ENCODE measurements around the gene COL4A6. TPM values are rescaled to one million over a fixed set of nuclear protein-coding genes. Genes with fewer than 3 reads are reported as not detected.

COL4A6 gene
- polyA plus RNA-seq, 1 donor from 2014 or later, result 1.6 TPM

DNA sequence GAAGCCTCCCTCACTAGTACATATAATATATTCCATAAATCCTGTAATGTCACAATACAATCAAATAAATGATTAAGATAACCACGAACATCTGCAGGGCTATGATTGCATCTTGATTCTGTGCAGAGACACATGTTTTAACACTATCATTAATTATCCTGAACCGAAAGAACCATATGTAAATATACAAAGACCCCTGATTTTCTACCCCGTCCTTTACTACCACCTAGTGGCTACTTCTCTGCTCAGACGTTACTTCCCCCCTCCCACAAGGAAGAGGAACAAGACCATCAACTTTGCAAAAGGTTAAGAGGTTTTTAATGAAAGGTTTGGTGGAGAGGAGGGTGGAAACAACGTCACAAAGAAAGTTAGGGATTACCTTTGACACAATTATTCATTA is 134.0 kb downstream of the COL4A6 start:
- Histone ChIP-seq H2AFZ (ENCODE audit: low read depth, low read length) (no peak overlapping the region), H3K4me2 (ENCODE audit: low read length) (no peak overlapping the region), H3K4me3 (ENCODE audit: low read length) (no peak overlapping the region), H3K79me2 (replicated peaks; ENCODE audit: insufficient read depth, low read length) (no peaks in the 10 kb centered on the region), H3K9me2 (ENCODE audit: insufficient read depth, low read length) (no peaks in the 10 kb centered on the region), H3K27me3 (ENCODE audit: insufficient read depth, low read depth, low read length) (no peaks in the 10 kb centered on the region), H3F3A (ENCODE audit: insufficient read depth, low read length, poor library complexity, severe bottlenecking) (no peaks in the 10 kb centered on the region), H4K20me1 (ENCODE audit: insufficient read depth) (no peaks in the 10 kb centered on the region), H3K27ac (ENCODE audit: low read length) (no peak overlapping the region), H3K36me3 (ENCODE audit: insufficient read depth, low read length) (no peaks in the 10 kb centered on the region), H3K9ac (ENCODE audit: low read length) (no peak overlapping the region), H3K9me3 (ENCODE audit: low read length) (no peaks in the 10 kb centered on the region)
- TF ChIP-seq SMC3 (conservative IDR thresholded peaks at IDR 0.05; ENCODE audit: poor library complexity), result no peak
- TF ChIP-seq POLR2AphosphoS5 (IDR thresholded peaks at IDR 0.05), result no peak
- TF ChIP-seq, protein P1, sequence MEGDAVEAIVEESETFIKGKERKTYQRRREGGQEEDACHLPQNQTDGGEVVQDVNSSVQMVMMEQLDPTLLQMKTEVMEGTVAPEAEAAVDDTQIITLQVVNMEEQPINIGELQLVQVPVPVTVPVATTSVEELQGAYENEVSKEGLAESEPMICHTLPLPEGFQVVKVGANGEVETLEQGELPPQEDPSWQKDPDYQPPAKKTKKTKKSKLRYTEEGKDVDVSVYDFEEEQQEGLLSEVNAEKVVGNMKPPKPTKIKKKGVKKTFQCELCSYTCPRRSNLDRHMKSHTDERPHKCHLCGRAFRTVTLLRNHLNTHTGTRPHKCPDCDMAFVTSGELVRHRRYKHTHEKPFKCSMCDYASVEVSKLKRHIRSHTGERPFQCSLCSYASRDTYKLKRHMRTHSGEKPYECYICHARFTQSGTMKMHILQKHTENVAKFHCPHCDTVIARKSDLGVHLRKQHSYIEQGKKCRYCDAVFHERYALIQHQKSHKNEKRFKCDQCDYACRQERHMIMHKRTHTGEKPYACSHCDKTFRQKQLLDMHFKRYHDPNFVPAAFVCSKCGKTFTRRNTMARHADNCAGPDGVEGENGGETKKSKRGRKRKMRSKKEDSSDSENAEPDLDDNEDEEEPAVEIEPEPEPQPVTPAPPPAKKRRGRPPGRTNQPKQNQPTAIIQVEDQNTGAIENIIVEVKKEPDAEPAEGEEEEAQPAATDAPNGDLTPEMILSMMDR (IDR thresholded peaks at IDR 0.05; ENCODE audit: poor library complexity, severe bottlenecking), result peak; percentile 10

DNA sequence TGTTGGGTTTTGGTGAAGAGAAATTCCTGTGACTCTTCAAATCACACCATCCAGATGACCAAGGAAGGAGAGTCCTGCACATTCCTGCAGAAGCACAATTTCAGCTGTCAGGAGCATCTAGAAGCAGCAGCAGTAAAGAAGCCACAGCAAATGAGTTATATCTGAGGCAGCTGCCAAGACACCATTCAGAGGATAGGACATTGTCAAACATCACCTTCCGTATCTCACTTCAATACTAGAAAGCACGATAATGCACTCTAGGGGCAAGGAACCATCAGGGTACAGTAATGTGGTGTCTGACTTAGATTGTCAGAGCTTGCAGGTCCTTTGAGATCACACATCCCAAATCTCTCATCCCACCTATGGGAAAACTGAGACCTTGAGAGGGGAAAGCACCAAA is 134.5 kb downstream of the COL4A6 start:
- no peak overlapping the region for H3K9ac ChIP-seq (ENCODE audit: low read length)
- no peaks in the 10 kb centered on the region for H3F3A ChIP-seq (ENCODE audit: insufficient read depth, low read length, poor library complexity, severe bottlenecking)
- no peak overlapping the region for H3K27ac ChIP-seq (ENCODE audit: low read length)
- no peak overlapping the region for H3K4me3 ChIP-seq (ENCODE audit: low read length)
- H2AFZ ChIP-seq (ENCODE audit: low read depth, low read length), result no peak overlapping the region
- H3K9me2 ChIP-seq (ENCODE audit: insufficient read depth, low read length), result no peaks in the 10 kb centered on the region
- H4K20me1 ChIP-seq (ENCODE audit: insufficient read depth), result no peaks in the 10 kb centered on the region
- H3K36me3 ChIP-seq (ENCODE audit: insufficient read depth, low read length), result no peaks in the 10 kb centered on the region
- TF ChIP-seq, protein P2, sequence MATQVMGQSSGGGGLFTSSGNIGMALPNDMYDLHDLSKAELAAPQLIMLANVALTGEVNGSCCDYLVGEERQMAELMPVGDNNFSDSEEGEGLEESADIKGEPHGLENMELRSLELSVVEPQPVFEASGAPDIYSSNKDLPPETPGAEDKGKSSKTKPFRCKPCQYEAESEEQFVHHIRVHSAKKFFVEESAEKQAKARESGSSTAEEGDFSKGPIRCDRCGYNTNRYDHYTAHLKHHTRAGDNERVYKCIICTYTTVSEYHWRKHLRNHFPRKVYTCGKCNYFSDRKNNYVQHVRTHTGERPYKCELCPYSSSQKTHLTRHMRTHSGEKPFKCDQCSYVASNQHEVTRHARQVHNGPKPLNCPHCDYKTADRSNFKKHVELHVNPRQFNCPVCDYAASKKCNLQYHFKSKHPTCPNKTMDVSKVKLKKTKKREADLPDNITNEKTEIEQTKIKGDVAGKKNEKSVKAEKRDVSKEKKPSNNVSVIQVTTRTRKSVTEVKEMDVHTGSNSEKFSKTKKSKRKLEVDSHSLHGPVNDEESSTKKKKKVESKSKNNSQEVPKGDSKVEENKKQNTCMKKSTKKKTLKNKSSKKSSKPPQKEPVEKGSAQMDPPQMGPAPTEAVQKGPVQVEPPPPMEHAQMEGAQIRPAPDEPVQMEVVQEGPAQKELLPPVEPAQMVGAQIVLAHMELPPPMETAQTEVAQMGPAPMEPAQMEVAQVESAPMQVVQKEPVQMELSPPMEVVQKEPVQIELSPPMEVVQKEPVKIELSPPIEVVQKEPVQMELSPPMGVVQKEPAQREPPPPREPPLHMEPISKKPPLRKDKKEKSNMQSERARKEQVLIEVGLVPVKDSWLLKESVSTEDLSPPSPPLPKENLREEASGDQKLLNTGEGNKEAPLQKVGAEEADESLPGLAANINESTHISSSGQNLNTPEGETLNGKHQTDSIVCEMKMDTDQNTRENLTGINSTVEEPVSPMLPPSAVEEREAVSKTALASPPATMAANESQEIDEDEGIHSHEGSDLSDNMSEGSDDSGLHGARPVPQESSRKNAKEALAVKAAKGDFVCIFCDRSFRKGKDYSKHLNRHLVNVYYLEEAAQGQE (IDR thresholded peaks at IDR 0.05; ENCODE audit: borderline replicate concordance), result no peak
- no peaks in the 10 kb centered on the region for H3K27me3 ChIP-seq (ENCODE audit: insufficient read depth, low read depth, low read length)
- no peak overlapping the region for H3K4me2 ChIP-seq (ENCODE audit: low read length)
- H3K79me2 ChIP-seq (replicated peaks; ENCODE audit: insufficient read depth, low read length), result no peaks in the 10 kb centered on the region
- no peaks in the 10 kb centered on the region for H3K9me3 ChIP-seq (ENCODE audit: low read length)

DNA sequence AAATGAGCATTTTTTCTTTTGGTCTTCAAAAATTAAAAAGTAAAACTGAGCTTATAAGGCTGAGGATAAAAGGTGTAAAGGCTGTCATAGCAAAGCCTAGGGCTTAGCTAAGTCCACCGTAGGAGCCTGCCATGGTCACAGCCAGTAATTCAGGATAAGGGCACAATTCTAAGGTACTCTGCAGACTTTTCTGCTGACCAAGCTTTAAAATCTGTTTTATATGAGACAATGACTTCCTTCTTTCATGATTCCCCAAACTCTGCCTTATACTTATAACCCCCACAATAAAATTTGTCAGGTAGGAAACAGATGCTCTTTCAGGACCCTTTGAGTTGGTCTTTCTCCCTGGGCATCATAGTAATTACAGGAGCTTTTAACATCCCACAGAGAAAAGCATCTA is 138.5 kb downstream of the COL4A6 start:
- H3K9me2 ChIP-seq (ENCODE audit: insufficient read depth, low read length), result no peaks in the 10 kb centered on the region
- H3K9ac ChIP-seq (ENCODE audit: low read length), result no peak overlapping the region
- TF ChIP-seq EP300 (conservative IDR thresholded peaks at IDR 0.05; ENCODE audit: poor library complexity, severe bottlenecking), result no peak
- TF ChIP-seq TAF1 (IDR thresholded peaks at IDR 0.05; ENCODE audit: low read depth), result no peak
- H3K4me3 ChIP-seq (ENCODE audit: low read length), result no peak overlapping the region
- H3F3A ChIP-seq (ENCODE audit: insufficient read depth, low read length, poor library complexity, severe bottlenecking), result no peaks in the 10 kb centered on the region
- no peaks in the 10 kb centered on the region for H4K20me1 ChIP-seq (ENCODE audit: insufficient read depth)
- H3K4me2 ChIP-seq (ENCODE audit: low read length), result no peak overlapping the region
- no peaks in the 10 kb centered on the region for H3K79me2 ChIP-seq (replicated peaks; ENCODE audit: insufficient read depth, low read length)
- H2AFZ ChIP-seq (ENCODE audit: low read depth, low read length), result no peak overlapping the region
- H3K27me3 ChIP-seq (ENCODE audit: insufficient read depth, low read depth, low read length), result no peaks in the 10 kb centered on the region
- no peaks in the 10 kb centered on the region for H3K36me3 ChIP-seq (ENCODE audit: insufficient read depth, low read length)
- H3K27ac ChIP-seq (ENCODE audit: low read length), result no peak overlapping the region
- H3K9me3 ChIP-seq (ENCODE audit: low read length), result no peaks in the 10 kb centered on the region

Data from neural cell (in vitro differentiated cells).